Activated T-cell treated with anti-CD3 and anti-CD28 coated beads, Interleukin-2, amount 50 U/mL, for 24 hours (primary cell): ENCODE measurements around the gene FCHO2.
A peak's percentile ranks its signal among the peaks of the same experiment; 100 is the strongest.
"Not testable (repeated sequence)": the region's sequence is repeated elsewhere in the genome, so short reads cannot be mapped to it uniquely, and the experiment has no call there.

ENCODE experiments used
- DNase-seq: peaks from one replicate; pipeline ENCODE4 v3.0.0-alpha.2; 2020
- H3K27ac Mint-ChIP-seq: 2 replicates; pipeline ENCODE4 v1.8.0; 2020; ENCODE audit warnings: mild to moderate bottlenecking, mixed read lengths
- H3K27me3 Mint-ChIP-seq: 2 replicates; pipeline ENCODE4 v1.8.0; 2020; ENCODE audit warnings: mixed read lengths
- H3K36me3 Mint-ChIP-seq: 2 replicates; pipeline ENCODE4 v1.8.0; 2020; ENCODE audit warnings: low read depth, mixed read lengths
- H3K4me1 Mint-ChIP-seq: 2 replicates; pipeline ENCODE4 v1.8.0; 2020; ENCODE audit warnings: low read depth, mixed read lengths
- H3K4me3 Mint-ChIP-seq: 2 replicates; pipeline ENCODE4 v1.8.0; 2020; ENCODE audit warnings: mild to moderate bottlenecking, moderate library complexity, mixed read lengths
- H3K9me3 Mint-ChIP-seq: 2 replicates; pipeline ENCODE4 v1.8.0; 2020; ENCODE audit warnings: mixed read lengths

The FCHO2 gene

DNA sequence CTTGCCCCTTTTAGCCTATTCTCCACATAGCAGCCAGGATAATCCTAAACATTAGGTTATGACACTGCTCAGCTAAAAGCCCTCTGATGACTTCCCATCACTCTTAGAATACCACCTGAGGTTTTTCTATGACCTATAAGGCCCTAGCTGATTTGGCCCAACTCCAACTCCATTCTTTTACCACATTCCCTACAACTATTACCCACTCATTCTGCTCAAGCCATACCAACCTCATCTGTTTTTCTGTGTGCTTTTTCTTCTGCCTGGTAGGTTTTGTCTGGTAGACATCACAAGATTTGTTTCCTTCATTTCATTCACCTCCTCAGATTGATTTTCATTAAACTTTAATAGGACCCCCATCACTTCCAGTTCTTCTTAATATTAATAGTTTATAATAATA, 12.5 kb upstream of the FCHO2 start:
- H3K27ac Mint-ChIP-seq = no peak overlapping the region
- no peak overlapping the region for H3K4me3 Mint-ChIP-seq
- H3K36me3 Mint-ChIP-seq = no peaks in the 10 kb centered on the region
- DNase-seq = no peak
- H3K4me1 Mint-ChIP-seq = no peaks in the 10 kb centered on the region
- no peaks in the 10 kb centered on the region for H3K9me3 Mint-ChIP-seq
- H3K27me3 Mint-ChIP-seq = peaks cover 45% of the 10 kb centered on the region

DNA sequence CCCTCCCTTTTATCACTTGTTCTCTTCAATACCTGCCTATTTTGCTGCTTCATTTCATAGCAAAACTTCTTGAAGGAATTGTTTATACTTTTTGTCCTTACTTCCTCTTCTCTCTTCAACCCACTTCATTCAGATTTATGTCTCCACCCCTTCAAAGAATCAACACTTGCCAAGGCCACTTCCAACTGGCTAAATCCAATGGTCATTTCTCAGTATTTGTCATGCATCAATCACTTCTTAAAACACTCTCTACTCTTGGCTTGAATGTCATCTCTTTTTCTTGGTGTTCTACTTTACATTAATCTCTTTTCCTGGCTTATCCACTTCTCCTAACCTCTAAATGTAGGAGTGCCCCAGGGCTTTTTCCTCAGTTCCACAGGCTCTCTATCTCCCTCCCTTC, 8.3 kb upstream of the FCHO2 start:
- Mint-ChIP-seq H3K27me3 (peaks cover 44% of the 10 kb centered on the region), H3K4me3 (no peak overlapping the region), H3K27ac (no peak overlapping the region), H3K4me1 (no peaks in the 10 kb centered on the region), H3K36me3 (no peaks in the 10 kb centered on the region), H3K9me3 (no peaks in the 10 kb centered on the region)
- no peak for DNase-seq

DNA sequence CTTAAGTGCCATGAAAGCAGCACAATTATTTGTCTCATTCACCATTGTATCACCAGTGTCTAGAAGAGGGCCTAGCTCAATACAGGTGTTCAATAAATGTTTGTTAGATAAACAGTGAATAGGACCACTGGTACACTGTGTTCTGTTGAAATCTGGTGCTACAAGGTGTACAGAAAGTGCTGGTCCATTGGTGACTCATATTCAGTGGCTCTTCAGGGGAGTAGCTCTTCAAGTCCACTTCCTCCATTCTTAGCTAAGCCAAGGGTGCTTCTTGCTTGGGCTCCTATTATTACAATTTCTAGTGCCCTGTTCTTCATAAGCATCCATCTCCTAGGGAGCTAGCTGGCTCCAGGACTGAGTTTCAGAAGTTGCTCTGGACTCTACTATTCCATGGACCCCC, 6.4 kb upstream of the FCHO2 start:
- no peaks in the 10 kb centered on the region for H3K4me1 Mint-ChIP-seq
- H3K27me3 Mint-ChIP-seq = peaks cover 49% of the 10 kb centered on the region
- H3K27ac Mint-ChIP-seq = no peak overlapping the region
- no peak for DNase-seq
- no peaks in the 10 kb centered on the region for H3K9me3 Mint-ChIP-seq
- no peaks in the 10 kb centered on the region for H3K36me3 Mint-ChIP-seq
- no peak overlapping the region for H3K4me3 Mint-ChIP-seq

DNA sequence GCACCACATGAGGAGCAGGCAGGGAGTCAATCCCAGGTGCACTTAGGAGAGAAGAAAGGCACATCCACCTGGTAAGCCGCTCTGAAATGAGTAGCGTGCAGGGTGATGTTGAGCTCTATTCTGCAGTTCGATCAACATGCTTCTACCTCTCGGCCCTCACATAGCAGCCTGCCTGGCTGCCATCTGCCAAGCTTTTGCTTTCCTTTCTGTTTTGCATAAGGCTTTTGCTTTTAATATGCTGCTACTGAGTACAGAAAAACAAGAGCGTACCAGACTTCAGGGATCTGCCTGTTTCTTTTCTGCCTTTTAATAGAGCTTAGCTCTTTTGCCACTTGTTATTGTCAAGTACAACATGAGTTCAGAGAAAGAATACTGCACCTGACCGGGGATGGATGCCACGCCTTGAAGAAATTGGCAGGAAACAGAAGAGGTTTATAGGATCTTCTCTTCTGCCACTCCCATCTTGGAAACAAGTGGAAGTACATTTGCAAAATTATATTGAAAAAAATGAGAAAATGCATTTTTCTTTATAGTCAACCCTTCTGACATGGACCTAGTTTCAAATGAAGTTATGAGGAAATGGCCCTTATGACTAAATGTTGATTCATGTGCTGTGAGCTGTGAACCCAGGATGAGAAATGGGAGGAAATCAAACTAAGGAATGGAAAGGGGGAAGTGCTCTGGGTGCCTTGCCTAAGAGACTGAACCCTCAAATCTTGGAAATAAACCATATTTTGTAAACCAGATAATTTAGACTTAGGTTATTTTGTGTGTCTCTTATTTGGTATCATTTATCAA, 4.0 kb upstream of the FCHO2 start:
- Mint-ChIP-seq H3K4me1 (peaks cover 14% of the 10 kb centered on the region), H3K27me3 (peaks cover 57% of the 10 kb centered on the region), H3K4me3 (no peak overlapping the region), H3K9me3 (no peaks in the 10 kb centered on the region), H3K36me3 (peaks cover 2% of the 10 kb centered on the region), H3K27ac (no peak overlapping the region)
- DNase-seq = no peak

DNA sequence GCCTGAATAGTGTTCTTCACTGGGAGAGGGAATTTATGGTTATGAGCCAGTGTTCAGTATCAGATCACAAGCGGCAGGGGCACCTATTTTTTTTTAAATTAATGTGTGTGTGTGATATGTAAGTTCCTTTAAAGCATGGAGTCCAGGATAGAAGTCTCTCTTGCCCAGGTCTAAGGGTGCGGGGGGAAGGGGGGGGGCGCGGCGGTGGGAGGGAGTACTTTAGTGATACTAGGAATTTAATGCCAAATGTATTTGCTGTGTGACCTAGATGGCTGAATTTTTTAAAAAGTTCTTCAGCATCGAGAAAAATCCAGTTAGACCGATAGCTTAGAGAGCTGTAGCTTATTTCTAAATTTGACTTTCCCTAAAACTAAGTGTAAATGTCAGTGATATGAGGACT, 1.5 kb upstream of the FCHO2 start:
- peaks cover 17% of the 10 kb centered on the region for H3K4me1 Mint-ChIP-seq
- no peak for DNase-seq
- H3K27me3 Mint-ChIP-seq = peaks cover 61% of the 10 kb centered on the region
- H3K9me3 Mint-ChIP-seq = no peaks in the 10 kb centered on the region
- peaks cover 2% of the 10 kb centered on the region for H3K36me3 Mint-ChIP-seq
- no peak overlapping the region for H3K4me3 Mint-ChIP-seq
- H3K27ac Mint-ChIP-seq = no peak overlapping the region

DNA sequence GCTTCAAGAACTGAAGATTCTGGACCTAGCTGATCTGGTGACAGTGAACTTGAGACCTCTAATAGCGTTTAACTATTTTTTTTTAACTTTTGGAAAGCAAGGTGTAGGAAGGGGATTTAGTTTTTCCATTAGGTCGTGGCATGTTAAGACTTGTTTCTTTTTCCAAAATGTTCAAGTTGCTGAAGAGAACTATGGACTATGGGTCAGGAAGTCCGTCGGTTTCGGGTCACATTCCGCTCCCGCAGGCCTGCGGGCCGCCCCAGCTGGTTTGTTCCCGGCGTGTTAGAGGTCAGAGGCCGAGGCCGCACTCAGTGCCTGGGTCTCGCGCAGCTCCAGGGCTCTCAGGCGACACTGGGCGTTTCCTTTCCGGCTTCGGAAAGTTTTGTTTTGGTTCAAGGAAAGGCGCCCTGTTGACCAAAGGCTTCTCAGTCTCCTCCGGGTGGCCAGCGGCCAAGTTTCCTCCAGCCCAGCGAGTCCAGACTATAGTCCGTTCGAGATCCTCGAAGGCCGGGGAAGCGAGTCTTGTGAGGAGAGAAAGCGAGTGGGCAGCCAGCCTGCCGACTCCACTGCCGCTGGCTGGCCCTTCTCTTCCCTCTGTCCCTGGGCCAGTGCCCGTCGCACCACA, 586 bp upstream of the FCHO2 start:
- H3K27ac Mint-ChIP-seq = peak overlapping the region; percentile 88
- peak overlapping the region; percentile 86 for H3K4me3 Mint-ChIP-seq
- peaks cover 2% of the 10 kb centered on the region for H3K36me3 Mint-ChIP-seq
- peaks cover 64% of the 10 kb centered on the region for H3K27me3 Mint-ChIP-seq
- no peak for DNase-seq
- H3K4me1 Mint-ChIP-seq = peaks cover 17% of the 10 kb centered on the region
- H3K9me3 Mint-ChIP-seq = no peaks in the 10 kb centered on the region

DNA sequence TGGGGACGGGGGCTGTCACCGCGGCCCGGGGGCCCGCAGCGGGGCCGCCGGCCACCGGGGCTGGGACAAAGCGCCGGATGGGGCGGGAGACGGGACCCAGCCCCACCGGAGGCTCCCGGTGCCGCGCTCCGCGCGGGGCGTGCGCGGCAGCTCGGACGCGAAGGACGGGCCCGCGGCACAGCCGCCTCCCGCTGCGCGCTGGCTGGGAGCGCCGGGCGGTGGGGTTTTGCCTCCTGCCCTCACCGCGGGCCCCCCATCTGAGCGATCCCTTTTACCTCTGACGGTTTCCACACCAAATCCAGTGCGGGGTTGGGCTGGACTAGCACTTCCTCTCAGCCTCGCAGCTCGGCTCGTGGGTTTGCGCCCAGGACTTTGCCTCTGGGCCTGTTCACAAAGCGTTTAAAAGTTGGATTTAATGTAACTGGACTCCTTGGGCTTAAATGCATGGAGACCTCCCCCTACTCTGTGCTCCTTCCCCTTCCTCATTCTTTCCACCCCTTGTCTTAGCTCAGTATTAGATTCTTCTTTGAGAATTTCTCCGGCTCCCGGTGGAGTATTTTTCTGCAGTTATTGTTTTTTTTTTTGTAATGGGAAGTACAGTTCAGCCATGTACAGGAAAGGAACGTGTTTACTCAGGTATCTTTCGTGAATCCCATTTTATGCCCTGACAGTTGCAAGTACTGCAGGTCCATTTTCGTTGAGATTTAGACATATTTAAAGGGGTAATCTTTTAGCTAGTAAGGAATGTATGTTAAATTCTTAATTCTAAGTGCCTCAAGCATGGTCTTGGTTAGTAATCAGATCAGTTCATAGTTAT, 691 bp downstream of the FCHO2 start:
- Mint-ChIP-seq H3K4me3 (peak overlapping the region; percentile 86), H3K9me3 (no peaks in the 10 kb centered on the region), H3K27me3 (peaks cover 61% of the 10 kb centered on the region), H3K36me3 (peaks cover 2% of the 10 kb centered on the region), H3K27ac (no peak overlapping the region), H3K4me1 (peaks cover 17% of the 10 kb centered on the region)
- no peak for DNase-seq

DNA sequence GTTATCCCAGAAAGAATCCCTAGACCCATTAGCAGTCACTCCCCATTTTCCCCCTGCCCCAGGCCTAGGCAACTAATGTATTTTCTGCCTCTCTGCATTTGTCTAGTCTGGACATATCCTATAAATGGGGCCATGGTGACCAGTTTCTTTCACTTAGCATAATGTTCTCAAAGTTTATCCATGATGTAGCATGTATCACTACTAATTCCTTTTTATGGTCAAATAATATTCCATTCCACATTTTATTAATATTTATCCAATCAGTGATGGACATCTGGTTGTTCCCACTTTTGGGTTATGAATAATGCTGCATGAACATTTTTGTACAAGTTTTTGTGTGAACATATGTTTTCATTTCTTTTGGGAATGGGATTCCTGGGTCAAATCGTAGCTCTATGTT, 1.5 kb downstream of the FCHO2 start:
- peaks cover 58% of the 10 kb centered on the region for H3K27me3 Mint-ChIP-seq
- no peaks in the 10 kb centered on the region for H3K9me3 Mint-ChIP-seq
- peaks cover 2% of the 10 kb centered on the region for H3K36me3 Mint-ChIP-seq
- DNase-seq = no peak
- H3K4me3 Mint-ChIP-seq = peak overlapping the region; percentile 71
- no peak overlapping the region for H3K27ac Mint-ChIP-seq
- peaks cover 17% of the 10 kb centered on the region for H3K4me1 Mint-ChIP-seq

DNA sequence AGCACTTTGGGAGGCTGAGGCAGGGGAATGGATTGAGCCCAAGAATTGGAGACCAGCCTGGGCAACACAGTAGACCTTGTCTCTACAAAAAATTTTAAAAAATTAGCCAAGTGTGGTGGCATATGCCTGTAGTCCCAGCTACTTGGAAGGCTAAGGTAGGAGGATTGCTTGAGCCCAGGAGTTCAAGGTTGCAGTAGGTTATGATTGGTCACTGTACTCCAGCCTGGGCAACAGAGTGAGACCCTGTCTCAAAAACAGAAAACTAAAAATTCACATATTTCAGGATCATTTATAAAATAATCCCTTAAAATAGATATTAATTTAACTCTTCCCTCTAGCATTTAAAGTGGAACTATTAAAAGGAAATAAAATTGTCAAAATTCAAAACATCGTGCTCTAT, 3.4 kb downstream of the FCHO2 start:
- Mint-ChIP-seq H3K4me3 (no peak overlapping the region), H3K27ac (no peak overlapping the region), H3K9me3 (no peaks in the 10 kb centered on the region), H3K4me1 (peaks cover 17% of the 10 kb centered on the region), H3K36me3 (peaks cover 2% of the 10 kb centered on the region), H3K27me3 (peaks cover 53% of the 10 kb centered on the region)
- DNase-seq = no peak

DNA sequence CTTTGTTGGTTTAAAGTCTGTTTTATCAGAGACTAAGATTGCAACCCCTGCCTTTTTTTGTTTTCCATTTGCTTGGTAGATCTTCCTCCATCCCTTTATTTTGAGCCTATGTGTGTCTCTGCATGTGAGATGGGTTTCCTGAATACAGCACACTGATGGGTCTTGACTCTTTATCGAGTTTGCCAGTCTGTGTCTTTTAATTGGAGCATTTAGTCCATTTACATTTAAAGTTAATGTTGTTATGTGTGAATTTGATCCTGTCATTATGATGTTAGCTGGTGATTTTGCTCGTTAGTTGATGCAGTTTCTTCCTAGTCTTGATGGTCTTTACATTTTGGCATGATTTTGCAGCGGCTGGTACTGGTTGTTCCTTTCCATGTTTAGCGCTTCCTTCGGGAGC, 18.6 kb downstream of the FCHO2 start:
- H3K4me3 Mint-ChIP-seq, H3K9me3 Mint-ChIP-seq: not testable (repeated sequence)

DNA sequence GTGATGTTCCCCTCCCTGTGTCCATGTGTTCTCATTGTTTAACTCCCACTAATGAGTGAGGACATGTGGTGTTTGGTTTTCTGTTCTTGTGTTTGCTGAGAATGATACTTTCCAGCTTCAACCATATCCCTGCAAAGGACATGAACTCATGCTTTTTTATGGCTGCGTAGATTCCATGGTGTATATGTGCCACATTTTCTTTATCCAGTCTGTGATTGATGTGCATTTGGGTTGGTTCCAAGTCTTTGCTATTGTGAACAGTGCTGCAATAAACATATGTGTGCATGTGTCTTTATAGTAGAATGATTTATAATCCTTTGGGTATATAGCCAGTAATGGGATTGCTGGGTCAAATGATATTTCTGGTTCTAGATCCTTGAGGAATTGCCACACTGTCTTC, 21.0 kb downstream of the FCHO2 start:
- not testable (repeated sequence) for H3K4me3 Mint-ChIP-seq, DNase-seq, H3K27ac Mint-ChIP-seq, H3K9me3 Mint-ChIP-seq, H3K36me3 Mint-ChIP-seq, H3K4me1 Mint-ChIP-seq
- H3K27me3 Mint-ChIP-seq = peaks cover 18% of the 10 kb centered on the region

More for the DNA sequence above, 18.6 kb downstream of the FCHO2 start:
- H3K27me3 Mint-ChIP-seq = peaks cover 18% of the 10 kb centered on the region
- DNase-seq, H3K36me3 Mint-ChIP-seq, H3K27ac Mint-ChIP-seq, H3K4me1 Mint-ChIP-seq: not testable (repeated sequence)

DNA sequence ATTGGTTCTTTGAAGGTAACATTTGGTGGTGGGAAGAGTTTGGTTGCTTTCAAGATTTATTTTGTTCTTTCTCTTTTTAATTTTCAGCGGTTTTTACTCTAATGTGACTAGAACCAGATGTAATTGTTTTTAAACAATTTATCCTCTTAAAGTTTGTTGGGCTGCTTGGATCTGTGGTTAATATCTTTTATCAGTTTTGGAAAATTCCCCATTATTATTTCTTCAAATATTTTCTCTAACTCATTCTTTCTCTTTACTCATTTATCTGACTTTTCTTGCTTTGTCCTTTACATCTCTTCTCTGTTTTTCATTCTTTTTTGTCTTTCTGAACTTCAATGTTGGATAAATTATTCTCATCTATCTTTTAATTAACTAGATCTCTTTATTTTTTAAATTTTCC, 29.9 kb downstream of the FCHO2 start:
- H3K27me3 Mint-ChIP-seq = peaks cover 21% of the 10 kb centered on the region
- no peaks in the 10 kb centered on the region for H3K9me3 Mint-ChIP-seq
- no peak overlapping the region for H3K4me3 Mint-ChIP-seq
- no peak overlapping the region for H3K27ac Mint-ChIP-seq
- peaks cover under 1% of the 10 kb centered on the region for H3K4me1 Mint-ChIP-seq
- no peaks in the 10 kb centered on the region for H3K36me3 Mint-ChIP-seq
- no peak for DNase-seq

DNA sequence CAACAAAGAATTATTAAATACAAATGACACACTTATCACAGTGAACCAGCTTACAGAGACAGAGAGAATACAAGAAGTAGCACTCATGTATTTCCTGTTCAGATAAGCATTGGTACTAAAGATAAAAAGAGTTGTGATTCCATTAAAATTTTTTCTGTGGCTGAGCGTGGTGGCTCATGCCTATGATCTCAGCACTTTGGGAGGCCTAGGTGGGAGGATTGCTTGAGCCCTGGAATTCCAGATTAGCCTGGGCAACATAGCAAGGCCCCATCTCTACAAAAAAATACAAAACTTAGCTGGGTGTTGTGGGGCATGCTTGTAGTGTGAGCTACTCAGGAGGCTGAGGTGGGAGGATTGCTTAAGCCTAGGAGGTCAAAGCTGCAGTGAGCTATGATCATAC, 32.9 kb downstream of the FCHO2 start:
- DNase-seq = no peak
- no peak overlapping the region for H3K27ac Mint-ChIP-seq
- H3K27me3 Mint-ChIP-seq = peaks cover 27% of the 10 kb centered on the region
- no peak overlapping the region for H3K4me3 Mint-ChIP-seq
- peaks cover 2% of the 10 kb centered on the region for H3K4me1 Mint-ChIP-seq
- H3K9me3 Mint-ChIP-seq = no peaks in the 10 kb centered on the region
- no peaks in the 10 kb centered on the region for H3K36me3 Mint-ChIP-seq

DNA sequence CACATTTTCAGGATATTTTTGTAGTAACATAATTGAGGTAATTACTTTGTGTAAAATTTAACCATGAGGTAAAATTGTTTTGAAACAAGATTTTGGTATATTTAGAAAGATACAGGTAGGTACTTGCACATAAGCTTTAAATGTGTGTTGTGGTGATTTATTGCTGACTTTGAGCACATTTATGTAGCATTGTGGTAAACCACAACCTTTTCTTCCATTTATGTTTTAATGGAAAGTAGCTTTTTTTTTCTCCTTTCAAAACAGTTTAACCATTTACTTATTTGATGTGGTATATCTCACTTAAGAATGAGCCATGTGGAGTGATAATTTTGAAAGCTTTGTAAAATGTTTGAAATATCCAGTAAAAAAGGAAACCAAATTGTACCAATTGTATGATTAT, 35.6 kb downstream of the FCHO2 start:
- no peak overlapping the region for H3K4me3 Mint-ChIP-seq
- H3K27ac Mint-ChIP-seq = no peak overlapping the region
- no peak for DNase-seq
- peaks cover 2% of the 10 kb centered on the region for H3K4me1 Mint-ChIP-seq
- no peaks in the 10 kb centered on the region for H3K9me3 Mint-ChIP-seq
- H3K27me3 Mint-ChIP-seq = peaks cover 18% of the 10 kb centered on the region
- no peaks in the 10 kb centered on the region for H3K36me3 Mint-ChIP-seq

DNA sequence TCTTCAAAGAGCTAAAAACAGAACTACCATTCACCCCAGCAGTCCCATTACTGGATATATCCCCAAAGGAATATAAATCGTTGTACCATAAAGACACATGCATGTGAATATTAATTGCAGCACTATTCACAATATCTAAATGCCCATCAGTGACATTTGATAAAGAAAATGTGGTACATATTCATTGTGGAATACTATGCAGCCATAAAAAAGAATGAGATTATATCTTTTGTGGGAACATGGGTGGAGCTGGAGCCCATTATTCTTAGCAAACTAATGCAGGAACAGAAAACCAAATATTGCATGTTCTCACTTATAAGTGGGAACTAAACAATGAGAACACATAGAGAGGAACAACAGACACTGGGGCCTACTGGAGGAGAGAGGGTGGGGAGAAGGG, 38.7 kb downstream of the FCHO2 start:
- Mint-ChIP-seq H3K27me3 (peaks cover 9% of the 10 kb centered on the region), H3K9me3 (no peaks in the 10 kb centered on the region), H3K4me1 (peaks cover 2% of the 10 kb centered on the region), H3K4me3 (no peak overlapping the region), H3K36me3 (no peaks in the 10 kb centered on the region), H3K27ac (no peak overlapping the region)
- DNase-seq = no peak
